ENCODE measurements around the gene PLEKHG7. TPM values are rescaled to one million over a fixed set of nuclear protein-coding genes. Genes with fewer than 3 reads are reported as not detected.
A peak's percentile ranks its signal among the peaks of the same experiment; 100 is the strongest.
"Not testable (repeated sequence)": the region's sequence is repeated elsewhere in the genome, so short reads cannot be mapped to it uniquely, and the experiment has no call there.

PLEKHG7 gene, protein sequence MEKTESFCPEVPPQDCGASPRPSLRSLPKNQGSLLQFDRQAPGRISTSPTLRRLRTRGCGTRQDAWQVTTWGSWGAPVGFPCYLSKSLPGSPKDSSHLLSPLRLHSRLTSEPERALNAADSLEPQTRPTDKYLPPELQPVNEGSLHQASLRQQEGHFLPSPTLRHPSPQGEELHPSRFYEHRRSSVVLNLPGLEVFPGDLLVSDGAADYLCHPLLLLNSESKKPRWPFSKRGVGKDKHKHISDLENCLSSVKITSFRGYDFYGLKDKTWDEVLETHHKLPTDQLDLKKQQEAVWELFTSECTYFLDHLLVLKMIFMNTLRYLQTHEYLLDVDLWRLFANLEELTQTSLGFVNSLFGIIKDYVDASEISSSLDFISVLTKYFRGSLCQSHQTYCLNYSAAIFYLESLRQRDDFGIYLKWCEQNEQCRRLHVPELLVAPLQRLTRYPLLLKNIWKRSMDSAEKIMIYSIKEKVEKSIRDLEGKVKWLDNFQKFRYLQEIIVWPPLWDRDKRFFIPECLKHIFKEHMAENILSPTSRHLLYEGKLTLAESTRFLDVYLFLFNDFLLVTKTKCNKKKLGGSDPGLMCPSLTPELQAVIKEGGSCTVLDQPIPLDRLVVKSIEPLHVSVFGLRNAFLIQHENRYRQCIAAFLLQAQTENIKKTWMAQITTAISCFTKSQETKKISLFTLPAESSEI
- 10 to 100 TPM in 1 of 4 donors, 1 to 10 TPM in 3; 1.0 to 19.0 (median 2.3) TPM for total RNA-seq

DNA sequence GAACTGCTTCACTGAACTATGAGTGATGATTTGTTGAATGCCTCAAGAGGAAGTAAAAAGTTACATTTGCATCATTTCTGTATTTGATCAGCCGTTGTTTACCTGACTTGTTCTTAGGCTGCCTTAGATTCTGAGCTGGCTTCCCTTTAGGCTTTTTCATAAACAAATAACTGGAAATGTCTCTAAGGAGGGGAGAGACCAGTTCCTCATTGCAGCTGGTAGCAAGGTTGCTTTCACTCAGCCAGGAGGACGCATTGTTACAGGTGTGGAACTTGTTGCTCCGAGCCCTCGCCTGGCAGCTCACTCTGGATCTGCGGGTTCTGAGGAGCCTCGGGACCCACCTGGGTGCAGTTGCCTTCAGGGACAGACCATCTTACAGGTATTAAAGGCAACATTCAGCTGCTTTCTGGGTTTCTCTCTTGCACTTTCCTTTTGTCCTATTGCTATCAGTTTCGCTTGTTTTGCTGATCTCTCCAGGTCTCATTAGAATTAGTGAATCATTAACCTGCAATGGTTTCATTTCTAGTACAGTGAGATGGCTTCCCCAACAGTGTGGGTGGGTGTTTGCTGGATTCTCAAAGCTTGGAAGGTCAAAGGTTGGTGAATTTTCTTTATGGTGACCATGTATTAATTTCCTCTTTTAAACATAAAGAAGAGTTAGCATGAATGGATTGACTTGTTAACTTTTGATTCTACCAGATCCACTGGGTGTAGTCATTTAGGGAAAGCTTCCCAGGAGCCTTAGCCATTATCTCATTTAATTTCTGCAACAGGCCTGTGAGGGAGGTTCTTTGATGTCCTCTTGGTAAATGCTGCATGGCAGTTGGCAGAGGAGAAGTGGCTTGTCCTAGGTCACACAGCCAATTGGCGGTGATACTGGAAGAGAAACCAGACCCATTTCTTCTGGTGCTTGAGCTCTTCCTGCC lies at the start of gene PLEKHG7:
Gene PLEKHG7 (plus strand): TSS at position 236 of the 926 bp plus-strand sequence. CDS start 3,643 bp downstream, outside the sequence.
- peak; percentile 67 to 71 (median 71) for DNase-seq
- Histone ChIP-seq H3K9me3 (no peaks in the 10 kb centered on the region), H3K27ac (peak within 1 kb of the TSS; percentile 71 to 87 (median 80)), H3K4me3 (peak within 1 kb of the TSS; percentile 21 to 62 (median 42)), H3K27me3 (no peaks in the 10 kb centered on the region), H3K36me3 (no peaks in the 10 kb centered on the region), H3K4me1 (no peaks in the 10 kb centered on the region)
- TF ChIP-seq, protein P1, sequence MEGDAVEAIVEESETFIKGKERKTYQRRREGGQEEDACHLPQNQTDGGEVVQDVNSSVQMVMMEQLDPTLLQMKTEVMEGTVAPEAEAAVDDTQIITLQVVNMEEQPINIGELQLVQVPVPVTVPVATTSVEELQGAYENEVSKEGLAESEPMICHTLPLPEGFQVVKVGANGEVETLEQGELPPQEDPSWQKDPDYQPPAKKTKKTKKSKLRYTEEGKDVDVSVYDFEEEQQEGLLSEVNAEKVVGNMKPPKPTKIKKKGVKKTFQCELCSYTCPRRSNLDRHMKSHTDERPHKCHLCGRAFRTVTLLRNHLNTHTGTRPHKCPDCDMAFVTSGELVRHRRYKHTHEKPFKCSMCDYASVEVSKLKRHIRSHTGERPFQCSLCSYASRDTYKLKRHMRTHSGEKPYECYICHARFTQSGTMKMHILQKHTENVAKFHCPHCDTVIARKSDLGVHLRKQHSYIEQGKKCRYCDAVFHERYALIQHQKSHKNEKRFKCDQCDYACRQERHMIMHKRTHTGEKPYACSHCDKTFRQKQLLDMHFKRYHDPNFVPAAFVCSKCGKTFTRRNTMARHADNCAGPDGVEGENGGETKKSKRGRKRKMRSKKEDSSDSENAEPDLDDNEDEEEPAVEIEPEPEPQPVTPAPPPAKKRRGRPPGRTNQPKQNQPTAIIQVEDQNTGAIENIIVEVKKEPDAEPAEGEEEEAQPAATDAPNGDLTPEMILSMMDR (IDR thresholded peaks at IDR 0.05), result no peak
- no peak for TF ChIP-seq POLR2A (IDR thresholded peaks at IDR 0.05)

DNA sequence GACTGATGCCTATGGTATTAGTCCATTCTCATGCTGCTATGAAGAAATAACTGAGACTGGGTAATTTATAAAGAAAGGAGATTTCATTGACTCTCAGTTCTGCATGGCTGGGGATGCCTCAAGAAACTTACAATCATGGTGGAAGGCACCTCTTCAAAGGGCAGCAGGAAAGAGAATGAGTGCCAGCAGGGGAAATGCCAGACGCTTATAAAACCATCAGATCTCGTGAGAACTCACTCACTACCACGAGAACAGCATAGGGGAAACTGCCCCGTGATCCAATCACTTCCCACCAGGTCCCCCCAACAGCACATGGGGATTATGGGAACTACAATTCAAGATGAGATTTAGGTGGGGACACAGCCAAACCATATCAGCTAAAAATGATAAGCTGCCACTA lies 48.5 kb upstream of the PLEKHG7 start:
- not testable (repeated sequence) for H3K9me3 ChIP-seq, DNase-seq
- peaks cover 0 to 12% (median 0%) of the 10 kb centered on the region in 4 donors for H3K4me1 ChIP-seq

DNA sequence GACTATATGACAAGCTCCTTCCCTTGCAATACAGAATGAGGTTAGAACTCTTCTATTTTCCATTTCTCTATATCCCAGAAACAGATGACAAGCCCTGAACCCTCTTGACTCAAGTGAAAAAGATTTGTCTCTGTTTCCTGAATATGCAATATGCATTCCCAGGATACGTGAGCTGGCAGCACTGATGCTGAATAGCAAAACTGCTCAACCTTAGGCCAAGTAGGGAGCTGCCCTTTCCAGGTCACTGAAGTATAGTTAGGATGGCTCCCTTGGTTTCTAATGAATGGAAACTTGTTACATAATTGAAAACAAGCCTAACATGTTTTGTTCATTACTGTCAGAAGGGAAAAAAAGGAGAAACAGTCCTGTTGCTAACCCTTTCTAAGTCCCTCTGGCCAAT lies 47.9 kb upstream of the PLEKHG7 start:
- H3K27ac ChIP-seq, result no peak overlapping the region
- H3K36me3 ChIP-seq, result no peaks in the 10 kb centered on the region
- H3K4me1 ChIP-seq, result peaks cover 0 to 5% (median 0%) of the 10 kb centered on the region in 4 donors
- no peak for DNase-seq
- H3K4me3 ChIP-seq, result no peak overlapping the region
- H3K27me3 ChIP-seq, result no peaks in the 10 kb centered on the region
- no peak for TF ChIP-seq POLR2A (IDR thresholded peaks at IDR 0.05)
- TF ChIP-seq, protein P1 (IDR thresholded peaks at IDR 0.05), result no peak
- no peaks in the 10 kb centered on the region for H3K9me3 ChIP-seq

More for the DNA sequence above, 48.5 kb upstream of the PLEKHG7 start:
- H3K27me3 ChIP-seq, H3K36me3 ChIP-seq, H3K27ac ChIP-seq, H3K4me3 ChIP-seq: not testable (repeated sequence)

DNA sequence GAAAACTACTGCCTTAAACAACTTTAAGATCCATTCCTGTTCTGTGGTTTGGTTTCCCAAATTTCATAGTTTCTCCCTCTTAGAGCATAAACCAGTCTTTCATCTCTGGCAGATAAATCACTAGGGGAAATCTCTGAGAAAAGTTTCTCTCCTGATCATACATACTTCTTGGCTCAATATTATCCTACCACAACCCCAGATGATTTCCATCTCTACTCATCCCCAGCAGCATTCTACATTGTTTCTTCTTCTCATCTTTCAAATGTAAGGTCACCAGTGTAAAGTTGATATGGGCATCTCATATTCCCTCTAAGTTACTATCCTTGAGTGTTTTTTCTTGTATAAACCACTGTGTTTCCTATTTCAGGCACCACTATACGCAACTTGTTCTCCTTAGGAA lies 45.9 kb upstream of the PLEKHG7 start:
- TF ChIP-seq POLR2A (IDR thresholded peaks at IDR 0.05), result no peak
- TF ChIP-seq, protein P1 (IDR thresholded peaks at IDR 0.05), result no peak

DNA sequence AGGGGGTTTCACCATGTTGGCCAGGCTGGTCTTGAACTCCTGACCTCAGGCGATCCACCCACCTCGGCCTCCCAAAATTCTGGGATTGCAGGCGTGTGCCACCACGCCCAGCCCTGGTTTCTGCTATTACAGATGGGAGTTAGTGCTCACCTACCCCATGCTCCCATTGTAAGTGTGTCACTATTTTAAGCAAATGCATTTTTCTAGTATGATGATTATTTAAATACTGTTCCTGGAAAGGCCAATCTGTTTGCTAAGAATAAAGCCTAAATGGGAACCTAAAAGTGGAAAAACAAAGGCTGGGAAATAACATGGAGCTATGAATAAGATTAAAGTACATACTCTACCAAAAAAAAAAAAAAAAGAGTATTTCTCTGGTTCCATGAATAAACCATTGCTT lies 45.0 kb upstream of the PLEKHG7 start:
- Histone ChIP-seq H3K36me3 (no peaks in the 10 kb centered on the region), H3K4me3 (no peak overlapping the region), H3K27ac (no peak overlapping the region), H3K9me3 (no peaks in the 10 kb centered on the region), H3K27me3 (no peaks in the 10 kb centered on the region), H3K4me1 (peaks cover 0 to 5% (median 0%) of the 10 kb centered on the region in 4 donors)
- TF ChIP-seq, protein P1 (IDR thresholded peaks at IDR 0.05), result no peak
- TF ChIP-seq POLR2A (IDR thresholded peaks at IDR 0.05), result no peak
- no peak for DNase-seq

More for the DNA sequence above, 45.9 kb upstream of the PLEKHG7 start:
- no peak overlapping the region for H3K4me3 ChIP-seq
- H3K27ac ChIP-seq, result no peak overlapping the region
- peaks cover 0 to 5% (median 0%) of the 10 kb centered on the region in 4 donors for H3K4me1 ChIP-seq
- H3K9me3 ChIP-seq, result no peaks in the 10 kb centered on the region
- H3K36me3 ChIP-seq, result no peaks in the 10 kb centered on the region
- no peak for DNase-seq
- no peaks in the 10 kb centered on the region for H3K27me3 ChIP-seq

All from Peyer's patch (tissue), 4 donors.